GM12891 (cell line): Measurements from ENCODE around the gene SLC50A1. TPM values are rescaled to one million over a fixed set of nuclear protein-coding genes. Genes with fewer than 3 reads are reported as not detected.

Experiments used
- DNase-seq: peaks from one replicate; pipeline ENCODE4 v3.0.0; 2011; ENCODE audit warnings: low spot score; ENCODE audit not compliant: insufficient read length
- FAIRE-seq: peaks from 2 replicates; lab custom pipeline; 2011; peaks lifted over from hg19 to GRCh38; lab: Jason Lieb, UNC
- PAX5 ChIP-seq: IDR thresholded peaks from 2 replicates; pipeline ENCODE4 v1.6.1; 2011; ENCODE audit warnings: low read length, moderate library complexity, mild to moderate bottlenecking; ENCODE audit not compliant: insufficient read depth, severe bottlenecking
- POLR2A ChIP-seq: IDR thresholded peaks from 2 replicates; pipeline ENCODE4 v1.6.1; 2011; ENCODE audit warnings: low read depth, low read length, control low read depth
- POLR2AphosphoS5 ChIP-seq: IDR thresholded peaks from 2 replicates; pipeline ENCODE4 v1.6.1; 2011; ENCODE audit warnings: low read depth, low read length, control low read depth
- POU2F2 ChIP-seq: IDR thresholded peaks from 2 replicates; pipeline ENCODE4 v1.6.1; 2011; ENCODE audit warnings: low read depth, mild to moderate bottlenecking, control low read depth, low read length, moderate library complexity
- SPI1 ChIP-seq: IDR thresholded peaks from 2 replicates; pipeline ENCODE4 v1.6.1; 2011; ENCODE audit warnings: low read depth, low read length, control low read depth
- TAF1 ChIP-seq: IDR thresholded peaks from 2 replicates; pipeline ENCODE4 v1.6.1; 2011; ENCODE audit warnings: low read depth, low read length, control low read depth
- polyA plus RNA-seq: library from polyadenylated mRNA; unstranded; fragments of >200 nt; gene quantifications from one replicate; pipeline ENCODE4 v1.2.1, GENCODE V29; 2012; ENCODE audit warnings: low read depth, missing spikeins, inconsistent platforms; ENCODE audit not compliant: missing spikeins

Gene SLC50A1
- 31.8 TPM for polyA plus RNA-seq

GRCh38 chr1:155135415-155136028 lies at the start of gene SLC50A1:
TSS of gene SLC50A1 (plus strand) at chr1:155135852. CDS start at chr1:155135912, 60 bp downstream.
- FAIRE-seq: peak; percentile 94
- TF ChIP-seq SPI1 (no peak), POLR2AphosphoS5 (peak; percentile 78), TAF1 (peak; percentile 56), POLR2A (peak; percentile 85), POU2F2 (no peak), PAX5 (no peak)
- peak; percentile 95 for DNase-seq

- DNase-seq: no peak
- FAIRE-seq: peak; percentile 89
- TF ChIP-seq SPI1 (no peak), POLR2AphosphoS5 (no peak), POU2F2 (no peak), TAF1 (no peak), PAX5 (no peak), POLR2A (no peak)
These were observed 49.4 kb upstream of the SLC50A1 start for GRCh38 chr1:155086128-155086741.

GRCh38 chr1:155086856-155087535 lies 48.7 kb upstream of the SLC50A1 start:
- no peak for DNase-seq
- no peak for TF ChIP-seq TAF1
- no peak for FAIRE-seq

- DNase-seq (peak; percentile 66), FAIRE-seq (peak; percentile 94)
- no peak for TF ChIP-seq POLR2AphosphoS5
These were observed 44.3 kb upstream of the SLC50A1 start for GRCh38 chr1:155091071-155092051.

GRCh38 chr1:155092131-155092530 lies 43.5 kb upstream of the SLC50A1 start:
- FAIRE-seq (no peak), DNase-seq (no peak)
- no peak for TF ChIP-seq SPI1
- no peak for TF ChIP-seq POLR2A
- no peak for TF ChIP-seq POU2F2
- no peak for TF ChIP-seq PAX5
- TF ChIP-seq TAF1: no peak
- no peak for TF ChIP-seq POLR2AphosphoS5

- FAIRE-seq (no peak), DNase-seq (no peak)
- TF ChIP-seq POU2F2 (no peak), PAX5 (no peak), POLR2A (no peak), POLR2AphosphoS5 (no peak), SPI1 (no peak), TAF1 (no peak)
These were observed 43.0 kb upstream of the SLC50A1 start for GRCh38 chr1:155092641-155093040.

- TF ChIP-seq POLR2A (no peak), SPI1 (no peak), POU2F2 (no peak), TAF1 (no peak), PAX5 (no peak), POLR2AphosphoS5 (no peak)
- FAIRE-seq: peak; percentile 31
These were observed 41.6 kb upstream of the SLC50A1 start for GRCh38 chr1:155093911-155094621.

GRCh38 chr1:155094622-155094948 lies 41.1 kb upstream of the SLC50A1 start:
- DNase-seq (no peak), FAIRE-seq (no peak)
- TF ChIP-seq SPI1: no peak
- no peak for TF ChIP-seq POLR2AphosphoS5
- TF ChIP-seq PAX5: no peak
- TF ChIP-seq POU2F2: no peak
- no peak for TF ChIP-seq POLR2A
- TF ChIP-seq TAF1: no peak

More at GRCh38 chr1:155093911-155094621, 41.6 kb upstream of the SLC50A1 start:
- DNase-seq: no peak

- FAIRE-seq (no peak), DNase-seq (no peak)
- TF ChIP-seq SPI1 (no peak), POLR2AphosphoS5 (no peak), PAX5 (no peak), POLR2A (no peak), TAF1 (no peak), POU2F2 (no peak)
These were observed 36.3 kb upstream of the SLC50A1 start for GRCh38 chr1:155099331-155099730.
